NCI-H2029 treated with DMSO at 0.1 percent for 48 hours (cell line): Measurements from ENCODE around the gene MTIF2.
"Not testable (repeated sequence)": the region's sequence is repeated elsewhere in the genome, so short reads cannot be mapped to it uniquely, and the experiment has no call there.

ENCODE experiments used
- DNase-seq: peaks from one replicate; lab custom pipeline; 2025; lab: John Stamatoyannopoulos, UW

The MTIF2 gene

GRCh38 chr2:55268907-55269644 is at the start of gene MTIF2:
MTIF2 (minus strand) TSS chr2:55269231; CDS start chr2:55263858, 5,373 bp downstream.
- DNase-seq: peak; percentile 61

GRCh38 chr2:55314985-55315384 is 46.0 kb upstream of the MTIF2 start:
- DNase-seq: no peak

GRCh38 chr2:55311444-55311870 is 42.4 kb upstream of the MTIF2 start:
- no peak for DNase-seq

GRCh38 chr2:55309446-55309845 is 40.4 kb upstream of the MTIF2 start:
- no peak for DNase-seq

GRCh38 chr2:55302241-55302640 is 33.2 kb upstream of the MTIF2 start:
- no peak for DNase-seq

GRCh38 chr2:55301277-55301676 is 32.2 kb upstream of the MTIF2 start:
- no peak for DNase-seq

GRCh38 chr2:55296393-55296792 is 27.4 kb upstream of the MTIF2 start:
- no peak for DNase-seq

GRCh38 chr2:55283083-55283482 is 14.1 kb upstream of the MTIF2 start:
- no peak for DNase-seq

GRCh38 chr2:55282110-55282917 is 13.3 kb upstream of the MTIF2 start:
- DNase-seq: peak; percentile 50

- not testable (repeated sequence) for DNase-seq
These were observed 12.0 kb upstream of the MTIF2 start for GRCh38 chr2:55280851-55281546.

GRCh38 chr2:55279859-55280424 is 10.9 kb upstream of the MTIF2 start:
- DNase-seq: not testable (repeated sequence)

- not testable (repeated sequence) for DNase-seq
These were observed 10.3 kb upstream of the MTIF2 start for GRCh38 chr2:55279214-55279835.

GRCh38 chr2:55277310-55277709 is 8.3 kb upstream of the MTIF2 start:
- no peak for DNase-seq

GRCh38 chr2:55274346-55274745 is 5.3 kb upstream of the MTIF2 start:
- DNase-seq: not testable (repeated sequence)

- DNase-seq: no peak
These were observed 587 bp upstream of the MTIF2 start for GRCh38 chr2:55269645-55269990.

- DNase-seq: no peak
These were observed 634 bp downstream of the MTIF2 start for GRCh38 chr2:55268288-55268906.

GRCh38 chr2:55259586-55259985 is 9.4 kb downstream of the MTIF2 start:
- DNase-seq: not testable (repeated sequence)

- no peak for DNase-seq
These were observed 16.2 kb downstream of the MTIF2 start for GRCh38 chr2:55252832-55253231.

- no peak for DNase-seq
These were observed 22.0 kb downstream of the MTIF2 start for GRCh38 chr2:55247025-55247424.

- DNase-seq: no peak
These were observed 23.6 kb downstream of the MTIF2 start for GRCh38 chr2:55245411-55245810.

GRCh38 chr2:55242617-55243016 is 26.4 kb downstream of the MTIF2 start:
- no peak for DNase-seq
